ENCODE data around the gene TEX36. TPM values are rescaled to one million over a fixed set of nuclear protein-coding genes. Genes with fewer than 3 reads are reported as not detected.
"Not testable (repeated sequence)": the region's sequence is repeated elsewhere in the genome, so short reads cannot be mapped to it uniquely, and the experiment has no call there.

TEX36 gene
- total and polyA plus RNA-seq, 2 donors (not counting 1 experiment from before 2014, with no cell fraction given), result not detected

- Histone ChIP-seq H3K27ac (ENCODE audit: insufficient read depth, low read length) (no peak overlapping the region), H3K9me3 (ENCODE audit: control insufficient read depth, insufficient read depth, low read depth, low read length) (no peaks in the 10 kb centered on the region), H3K4me3 (replicated peaks in 1 of 4; ENCODE audit: control extremely low read depth in 1 of 4, insufficient read depth in 1 of 4, low read depth in 3 of 4, low read length in 4 of 4) (no peak overlapping the region), H4K20me1 (ENCODE audit: control insufficient read depth, extremely low read depth, insufficient read depth, low read length) (no peaks in the 10 kb centered on the region), H3K79me2 (ENCODE audit: control insufficient read depth, insufficient read depth, low read length) (no peaks in the 10 kb centered on the region), H3K36me3 (ENCODE audit: control insufficient read depth, insufficient read depth, low read length) (no peaks in the 10 kb centered on the region), H3K9ac (ENCODE audit: insufficient read depth, low read length) (no peak overlapping the region), H3K4me1 (ENCODE audit: control insufficient read depth, extremely low read depth, insufficient read depth, low read length) (no peaks in the 10 kb centered on the region), H3K4me2 (ENCODE audit: extremely low read depth, insufficient read depth, low read length) (no peak overlapping the region), H3K27me3 (ENCODE audit: control insufficient read depth, insufficient read depth, low read length) (no peaks in the 10 kb centered on the region), H2AFZ (ENCODE audit: low read length) (peak overlapping the region; percentile 20)
- no peak for DNase-seq (ENCODE audit: low read depth in 2 of 2)
- TF ChIP-seq EZH2 (IDR thresholded peaks at IDR 0.05; ENCODE audit: low read length, missing control alignments), result no peak
- no peak for TF ChIP-seq CTCF (conservative IDR thresholded peaks at IDR 0.05 in 1 of 2, IDR thresholded peaks at IDR 0.05 in 1 of 2; ENCODE audit: low read depth in 1 of 2, low read length in 2 of 2)
These were observed 21.5 kb downstream of the TEX36 start for GRCh38 chr10:125661431-125661940.

GRCh38 chr10:125659071-125659470, 23.9 kb downstream of the TEX36 start:
- no peaks in the 10 kb centered on the region for H3K36me3 ChIP-seq (ENCODE audit: control insufficient read depth, insufficient read depth, low read length)

GRCh38 chr10:125656523-125656922, 26.4 kb downstream of the TEX36 start:
- TF ChIP-seq CTCF (conservative IDR thresholded peaks at IDR 0.05 in 1 of 2, IDR thresholded peaks at IDR 0.05 in 1 of 2; ENCODE audit: low read depth in 1 of 2, low read length in 2 of 2), result no peak
- TF ChIP-seq EZH2 (IDR thresholded peaks at IDR 0.05; ENCODE audit: low read length, missing control alignments), result no peak
- H3K9ac ChIP-seq (ENCODE audit: insufficient read depth, low read length), result no peak overlapping the region
- H4K20me1 ChIP-seq (ENCODE audit: control insufficient read depth, extremely low read depth, insufficient read depth, low read length), result no peaks in the 10 kb centered on the region
- no peak overlapping the region for H3K4me3 ChIP-seq (replicated peaks in 1 of 4; ENCODE audit: control extremely low read depth in 1 of 4, insufficient read depth in 1 of 4, low read depth in 3 of 4, low read length in 4 of 4)
- no peak overlapping the region for H2AFZ ChIP-seq (ENCODE audit: low read length)
- no peaks in the 10 kb centered on the region for H3K4me1 ChIP-seq (ENCODE audit: control insufficient read depth, extremely low read depth, insufficient read depth, low read length)
- no peaks in the 10 kb centered on the region for H3K79me2 ChIP-seq (ENCODE audit: control insufficient read depth, insufficient read depth, low read length)
- no peak for DNase-seq (ENCODE audit: low read depth in 2 of 2)
- no peak overlapping the region for H3K27ac ChIP-seq (ENCODE audit: insufficient read depth, low read length)
- H3K27me3 ChIP-seq (ENCODE audit: control insufficient read depth, insufficient read depth, low read length), result no peaks in the 10 kb centered on the region
- H3K4me2 ChIP-seq (ENCODE audit: extremely low read depth, insufficient read depth, low read length), result no peak overlapping the region
- no peaks in the 10 kb centered on the region for H3K9me3 ChIP-seq (ENCODE audit: control insufficient read depth, insufficient read depth, low read depth, low read length)
- H3K36me3 ChIP-seq (ENCODE audit: control insufficient read depth, insufficient read depth, low read length), result no peaks in the 10 kb centered on the region

More at GRCh38 chr10:125659071-125659470, 23.9 kb downstream of the TEX36 start:
- no peak overlapping the region for H3K27ac ChIP-seq (ENCODE audit: insufficient read depth, low read length)
- no peaks in the 10 kb centered on the region for H3K9me3 ChIP-seq (ENCODE audit: control insufficient read depth, insufficient read depth, low read depth, low read length)
- H3K79me2 ChIP-seq (ENCODE audit: control insufficient read depth, insufficient read depth, low read length), result no peaks in the 10 kb centered on the region
- no peak for TF ChIP-seq EZH2 (IDR thresholded peaks at IDR 0.05; ENCODE audit: low read length, missing control alignments)
- no peak for TF ChIP-seq CTCF (conservative IDR thresholded peaks at IDR 0.05 in 1 of 2, IDR thresholded peaks at IDR 0.05 in 1 of 2; ENCODE audit: low read depth in 1 of 2, low read length in 2 of 2)
- DNase-seq (ENCODE audit: low read depth in 2 of 2), result no peak
- H2AFZ ChIP-seq (ENCODE audit: low read length), result no peak overlapping the region
- no peak overlapping the region for H3K4me3 ChIP-seq (replicated peaks in 1 of 4; ENCODE audit: control extremely low read depth in 1 of 4, insufficient read depth in 1 of 4, low read depth in 3 of 4, low read length in 4 of 4)
- no peak overlapping the region for H3K9ac ChIP-seq (ENCODE audit: insufficient read depth, low read length)
- no peaks in the 10 kb centered on the region for H3K27me3 ChIP-seq (ENCODE audit: control insufficient read depth, insufficient read depth, low read length)
- no peaks in the 10 kb centered on the region for H4K20me1 ChIP-seq (ENCODE audit: control insufficient read depth, extremely low read depth, insufficient read depth, low read length)
- H3K4me2 ChIP-seq (ENCODE audit: extremely low read depth, insufficient read depth, low read length), result no peak overlapping the region
- H3K4me1 ChIP-seq (ENCODE audit: control insufficient read depth, extremely low read depth, insufficient read depth, low read length), result no peaks in the 10 kb centered on the region

- not testable (repeated sequence) for DNase-seq (ENCODE audit: low read depth in 2 of 2); H3K79me2 ChIP-seq (ENCODE audit: control insufficient read depth, insufficient read depth, low read length); H3K9ac ChIP-seq (ENCODE audit: insufficient read depth, low read length); H3K27ac ChIP-seq (ENCODE audit: insufficient read depth, low read length); H2AFZ ChIP-seq (ENCODE audit: low read length); H3K4me2 ChIP-seq (ENCODE audit: extremely low read depth, insufficient read depth, low read length); H3K4me1 ChIP-seq (ENCODE audit: control insufficient read depth, extremely low read depth, insufficient read depth, low read length); H3K4me3 ChIP-seq (replicated peaks in 1 of 4; ENCODE audit: control extremely low read depth in 1 of 4, insufficient read depth in 1 of 4, low read depth in 3 of 4, low read length in 4 of 4); H3K9me3 ChIP-seq (ENCODE audit: control insufficient read depth, insufficient read depth, low read depth, low read length); H4K20me1 ChIP-seq (ENCODE audit: control insufficient read depth, extremely low read depth, insufficient read depth, low read length); H3K27me3 ChIP-seq (ENCODE audit: control insufficient read depth, insufficient read depth, low read length); H3K36me3 ChIP-seq (ENCODE audit: control insufficient read depth, insufficient read depth, low read length)
These were observed 29.9 kb downstream of the TEX36 start for GRCh38 chr10:125653113-125653512.
